Mesenchymal stem cell (in vitro differentiated cells and primary cell): ENCODE results near the gene ARMC12.

Experiments
- DNase-seq: peaks from one replicate; pipeline ENCODE4 v3.0.0-alpha.2; 2013
- H2AFZ ChIP-seq: one replicate; pipeline ENCODE4 v1.6.1; 2013; ENCODE audit warnings: low read depth, mild to moderate bottlenecking, control low read depth, inconsistent platforms, low read length, moderate library complexity
- H2AK5ac ChIP-seq: 2 replicates; pipeline ENCODE4 v1.6.1; 2013; ENCODE audit warnings: low read length, moderate library complexity, mild to moderate bottlenecking, inconsistent platforms; ENCODE audit not compliant: severe bottlenecking
- H2BK120ac ChIP-seq: one replicate; pipeline ENCODE4 v1.6.1; 2013; ENCODE audit warnings: low read depth, mild to moderate bottlenecking, inconsistent platforms, low read length, moderate library complexity
- H2BK12ac ChIP-seq, 2 experiments: one replicate each; pipeline ENCODE4 v1.6.1; 2013; ENCODE audit warnings: inconsistent platforms in 2 of 2, low read length in 2 of 2, mild to moderate bottlenecking in 2 of 2, moderate library complexity in 2 of 2, control low read depth in 1 of 2
- H2BK15ac ChIP-seq: one replicate; pipeline ENCODE4 v1.6.1; 2013; ENCODE audit warnings: mild to moderate bottlenecking, low read depth, inconsistent platforms; ENCODE audit not compliant: poor library complexity, severe bottlenecking
- H2BK5ac ChIP-seq: 2 replicates; pipeline ENCODE4 v1.6.1; 2013; ENCODE audit warnings: low read depth, mild to moderate bottlenecking, low read length, control low read depth, inconsistent platforms; ENCODE audit not compliant: poor library complexity, severe bottlenecking
- H3K14ac ChIP-seq, 2 experiments: one replicate each; pipeline ENCODE4 v1.6.1; 2013; ENCODE audit warnings: inconsistent platforms in 2 of 2, low read length in 2 of 2, control low read depth in 1 of 2, mild to moderate bottlenecking in 1 of 2, moderate library complexity in 1 of 2
- H3K18ac ChIP-seq, 2 experiments: one replicate each; pipeline ENCODE4 v1.6.1; 2013; ENCODE audit warnings: inconsistent platforms in 2 of 2, low read length in 2 of 2, control low read depth in 1 of 2, low read depth in 1 of 2, mild to moderate bottlenecking in 1 of 2
- H3K23ac ChIP-seq, 2 experiments: one replicate each; pipeline ENCODE4 v1.6.1; 2013; ENCODE audit warnings: inconsistent platforms in 2 of 2, low read length in 2 of 2, mild to moderate bottlenecking in 2 of 2, moderate library complexity in 2 of 2, control low read depth in 1 of 2
- H3K27ac ChIP-seq: 2 replicates; pipeline ENCODE4 v1.5.1; 2013; ENCODE audit warnings: mild to moderate bottlenecking, moderate library complexity, low read length, control low read depth, inconsistent platforms; ENCODE audit not compliant: poor library complexity, severe bottlenecking
- H3K27me3 ChIP-seq, 2 experiments: 2 replicates each; pipeline versions ENCODE4 v1.6.1 to v1.7.0; 2013; ENCODE audit warnings: low read length in 2 of 2, mild to moderate bottlenecking in 2 of 2, moderate library complexity in 2 of 2, control low read depth in 1 of 2, inconsistent platforms in 1 of 2; ENCODE audit not compliant: control insufficient read depth in 1 of 2, insufficient read depth in 1 of 2
- H3K36me3 ChIP-seq, 2 experiments: 2 replicates each; pipeline versions ENCODE4 v1.6.1 to v1.7.0; 2013; ENCODE audit warnings: low read length in 2 of 2, control low read depth in 1 of 2, inconsistent platforms in 1 of 2, low read depth in 1 of 2, mild to moderate bottlenecking in 1 of 2; ENCODE audit not compliant: insufficient read depth in 2 of 2, control insufficient read depth in 1 of 2
- H3K4ac ChIP-seq, 2 experiments: one replicate each; pipeline ENCODE4 v1.6.1; 2013; ENCODE audit warnings: inconsistent platforms in 2 of 2, low read length in 2 of 2, mild to moderate bottlenecking in 2 of 2, moderate library complexity in 2 of 2, control low read depth in 1 of 2, low read depth in 1 of 2
- H3K4me1 ChIP-seq: 2 replicates; pipeline ENCODE4 v1.6.1; 2013; ENCODE audit warnings: low read depth, low read length, control low read depth; ENCODE audit not compliant: control insufficient read depth, insufficient read depth
- H3K4me2 ChIP-seq: 2 replicates; pipeline ENCODE4 v1.6.1; 2013; ENCODE audit warnings: low read length, mild to moderate bottlenecking, inconsistent platforms; ENCODE audit not compliant: poor library complexity, severe bottlenecking
- H3K4me3 ChIP-seq, 2 experiments: 2 replicates each; pipeline versions ENCODE4 v1.5.1 to v1.7.0; 2013; ENCODE audit warnings: low read length in 2 of 2, mild to moderate bottlenecking in 2 of 2, control low read depth in 1 of 2, low read depth in 1 of 2; ENCODE audit not compliant: insufficient read depth in 1 of 2
- H3K79me1 ChIP-seq: replicated peaks from 2 replicates; pipeline ENCODE4 v1.6.1; 2013; ENCODE audit warnings: mild to moderate bottlenecking, control low read depth, low read length, inconsistent platforms; ENCODE audit not compliant: poor library complexity, severe bottlenecking
- H3K9ac ChIP-seq: 2 replicates; pipeline ENCODE4 v1.7.0; 2013; ENCODE audit warnings: mild to moderate bottlenecking, low read length, moderate library complexity
- H3K9me3 ChIP-seq: 2 replicates; pipeline ENCODE4 v1.7.0; 2013; ENCODE audit warnings: mild to moderate bottlenecking, low read length; ENCODE audit not compliant: control insufficient read depth
- H4K8ac ChIP-seq: one replicate; pipeline ENCODE4 v1.6.1; 2013; ENCODE audit warnings: inconsistent platforms, mild to moderate bottlenecking, low read length, moderate library complexity
- H4K91ac ChIP-seq: one replicate; pipeline ENCODE4 v1.6.1; 2013; ENCODE audit warnings: mild to moderate bottlenecking, low read length, inconsistent platforms
- WGBS: methylation state at CpG from one replicate; pipeline ENCODE4 v1.1.7; 2013; ENCODE audit warnings: mixed read lengths; 5-methylcytosine and 5-hydroxymethylcytosine counted together

The ARMC12 gene

DNA sequence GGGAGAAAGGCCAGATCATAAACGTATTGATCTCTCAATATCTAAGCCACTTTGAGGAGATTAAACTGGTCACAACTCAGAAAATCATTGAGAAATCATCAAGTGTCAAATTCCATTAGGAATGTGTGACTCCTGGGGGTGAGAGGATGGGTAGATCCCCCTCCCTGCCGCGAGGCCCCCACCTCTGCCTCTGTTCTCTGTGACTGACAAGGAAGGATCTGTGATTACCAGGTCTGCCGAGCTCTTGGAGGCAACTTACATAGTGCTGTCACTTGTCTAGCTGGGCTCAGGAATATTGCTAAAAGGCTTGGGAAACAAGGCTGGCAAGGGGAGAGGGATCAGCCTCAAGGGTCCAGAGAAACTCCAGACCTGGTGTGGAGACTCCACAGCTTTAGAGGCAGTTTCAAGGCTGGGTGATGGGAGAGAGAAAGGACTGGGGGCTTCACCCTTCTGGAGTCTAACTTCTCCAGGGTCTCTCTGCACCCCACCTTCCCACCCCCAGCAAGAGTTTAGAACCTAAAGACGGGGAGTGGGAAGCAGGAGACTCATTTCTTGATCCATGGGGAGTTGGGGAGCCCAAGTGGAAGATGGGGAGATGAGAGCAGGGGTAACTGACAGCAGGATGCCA lies 11.6 kb upstream of the ARMC12 start:
- Histone ChIP-seq H4K91ac (peak overlapping the region; percentile 100), H2AK5ac (peak overlapping the region; percentile 25), H3K79me1 (no peaks in the 10 kb centered on the region), H3K4me1 (peaks cover 45% of the 10 kb centered on the region), H2AFZ (no peak overlapping the region), H3K14ac (no peak overlapping the region), H4K8ac (peak overlapping the region; percentile 100), H2BK120ac (peak overlapping the region; percentile 88), H2BK5ac (no peak overlapping the region), H3K27ac (no peak overlapping the region), H3K9ac (no peak overlapping the region), H3K4me2 (no peak overlapping the region), H3K4ac (peak overlapping the region; percentile 57 to 71), H3K27me3 (peaks cover 0 to 8% of the 10 kb centered on the region in 2 experiments), H2BK12ac (peak overlapping the region; percentile 93 to 99), H3K23ac (no peak overlapping the region), H3K18ac (peak overlapping the region; percentile 93 to 98), H3K36me3 (no peaks in the 10 kb centered on the region), H3K9me3 (no peaks in the 10 kb centered on the region), H3K4me3 (no peak overlapping the region), H2BK15ac (peak overlapping the region; percentile 73)
- DNase-seq: no peak
- WGBS: 64% methylated on average over 4 of the region's 5 CpGs

DNA sequence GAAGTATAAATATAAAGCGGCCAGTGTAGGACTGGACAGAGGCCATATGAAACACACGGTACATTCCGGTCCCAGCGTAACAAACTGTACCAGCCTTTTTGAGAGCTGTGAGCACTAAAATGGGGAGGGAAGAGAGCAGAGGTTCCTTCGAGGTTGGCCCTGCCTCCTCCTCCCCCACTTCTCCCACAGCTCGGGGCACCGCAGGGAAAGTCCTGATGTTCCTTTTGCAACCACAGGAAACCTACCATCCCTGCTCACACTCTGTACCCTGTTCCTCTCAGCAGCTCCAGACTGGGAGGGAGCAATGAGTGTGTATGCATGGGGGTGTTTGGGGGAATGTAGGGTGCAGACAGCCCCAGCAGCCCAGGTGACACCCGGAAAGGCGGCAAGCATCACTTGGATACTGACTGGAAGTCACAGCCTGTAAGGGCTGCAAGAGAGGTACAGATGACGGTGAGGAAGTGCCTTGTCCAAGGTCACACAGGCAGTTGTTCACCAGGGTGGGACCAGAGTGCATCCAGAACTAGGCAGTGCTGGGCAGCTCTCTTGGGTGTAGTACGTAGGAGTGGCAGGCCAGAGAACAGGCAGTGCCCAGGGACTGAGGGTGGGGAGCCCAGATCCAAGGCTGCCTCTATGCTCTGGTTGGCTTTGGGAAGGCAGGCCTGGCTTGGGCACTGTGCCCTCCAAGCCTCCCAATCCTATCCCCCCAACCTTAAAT lies 11.0 kb upstream of the ARMC12 start:
- Histone ChIP-seq H3K4me3 (no peak overlapping the region), H4K8ac (peak overlapping the region; percentile 100), H2BK120ac (peak overlapping the region; percentile 88), H3K9ac (no peak overlapping the region), H3K4me1 (peaks cover 40% of the 10 kb centered on the region), H2BK12ac (peak overlapping the region; percentile 99), H4K91ac (peak overlapping the region; percentile 100), H2AK5ac (peak overlapping the region; percentile 70), H3K4me2 (no peak overlapping the region), H2AFZ (no peak overlapping the region), H3K18ac (peak overlapping the region; percentile 93 to 98), H3K27ac (peak overlapping the region; percentile 17), H2BK5ac (no peak overlapping the region), H3K4ac (peak overlapping the region; percentile 97 to 99), H3K14ac (peak overlapping the region in 1 of 2 experiments; percentile 92), H3K36me3 (no peaks in the 10 kb centered on the region), H3K23ac (peak overlapping the region in 1 of 2 experiments; percentile 51), H3K79me1 (no peaks in the 10 kb centered on the region), H3K9me3 (no peaks in the 10 kb centered on the region), H2BK15ac (peak overlapping the region; percentile 83), H3K27me3 (peaks cover 0 to 8% of the 10 kb centered on the region in 2 experiments)
- DNase-seq: peak; percentile 76
- 52% methylated on average over 8 of the region's 11 CpGs for WGBS

GRCh38 chr6:35727231-35727934 lies 9.4 kb upstream of the ARMC12 start:
- Histone ChIP-seq H2BK120ac (peak overlapping the region; percentile 90), H3K27ac (peak overlapping the region; percentile 77), H2BK15ac (peak overlapping the region; percentile 84), H3K4ac (peak overlapping the region; percentile 83 to 97), H4K91ac (peak overlapping the region; percentile 98), H3K18ac (peak overlapping the region; percentile 78 to 99), H3K4me3 (peak overlapping the region; percentile 62 to 77), H3K79me1 (no peaks in the 10 kb centered on the region), H3K23ac (peak overlapping the region in 1 of 2 experiments; percentile 97), H3K9ac (peak overlapping the region; percentile 74), H3K4me2 (peak overlapping the region; percentile 91), H3K36me3 (no peaks in the 10 kb centered on the region), H3K27me3 (peaks cover 0 to 8% of the 10 kb centered on the region in 2 experiments), H4K8ac (peak overlapping the region; percentile 92), H3K9me3 (no peaks in the 10 kb centered on the region), H2AFZ (peak overlapping the region; percentile 64), H3K14ac (peak overlapping the region in 1 of 2 experiments; percentile 93), H2AK5ac (no peak overlapping the region), H2BK12ac (peak overlapping the region; percentile 99 to 100), H3K4me1 (peaks cover 41% of the 10 kb centered on the region), H2BK5ac (peak overlapping the region; percentile 54)
- peak; percentile 87 for DNase-seq
- WGBS: 2% methylated on average over 27 of the region's 29 CpGs
